Urinary bladder (tissue), 4 donors: ENCODE results near the gene HDHD3. TPM values are rescaled to one million over a fixed set of nuclear protein-coding genes. Genes with fewer than 3 reads are reported as not detected.
"Not testable (repeated sequence)": the region's sequence is repeated elsewhere in the genome, so short reads cannot be mapped to it uniquely, and the experiment has no call there.

Experiments used
- DNase-seq: peaks from one replicate; pipeline ENCODE4 v3.0.0-alpha.2; 2015; ENCODE audit errors: extremely low spot score
- H3K27ac ChIP-seq: one replicate; pipeline ENCODE4 v1.5.1; 2013; ENCODE audit warnings: low read depth, mild to moderate bottlenecking, moderate library complexity
- H3K36me3 ChIP-seq: one replicate; pipeline ENCODE4 v1.6.1; 2013; ENCODE audit warnings: mild to moderate bottlenecking, moderate library complexity; ENCODE audit not compliant: insufficient read depth
- H3K4me1 ChIP-seq: one replicate; pipeline ENCODE4 v1.6.1; 2013; ENCODE audit warnings: mild to moderate bottlenecking, moderate library complexity; ENCODE audit not compliant: insufficient read depth
- H3K4me3 ChIP-seq: one replicate; pipeline ENCODE4 v1.5.1; 2013; ENCODE audit warnings: low read depth, low read length
- WGBS: extraction: QIAGEN DNeasy Blood & Tissue Kit; methylation state at CpG from one replicate; pipeline ENCODE4 v1.1.7; 2013; 5-methylcytosine and 5-hydroxymethylcytosine counted together
- polyA plus RNA-seq: library from polyadenylated mRNA; stranded (reverse); fragments of 200-250 nt; gene quantifications from one replicate; pipeline ENCODE4 v1.2.3, GENCODE V29; 2013
- total RNA-seq: library from RNA; depleted of rRNA; stranded (reverse); fragments of >200 nt; gene quantifications from one replicate; pipeline ENCODE4 v1.2.3, GENCODE V29; 2014
- donor health status: healthy with polysubstance abuse.
- donor health status: healthy.

Gene HDHD3
- total and polyA plus RNA-seq, 2 donors = 5.1 to 32.2 TPM

- 84% methylated on average over 7 of the region's 7 CpGs for WGBS
- not testable (repeated sequence) for H3K27ac ChIP-seq, DNase-seq
Measured at GRCh38 chr9:113381441-113381840, 4.7 kb upstream of the HDHD3 start.

GRCh38 chr9:113380869-113381378 lies 4.1 kb upstream of the HDHD3 start:
- no peak for DNase-seq
- WGBS = 40% methylated on average over 1 of the region's 1 CpG
- no peaks in the 10 kb centered on the region for H3K4me1 ChIP-seq
- H3K27ac ChIP-seq = no peak overlapping the region
- H3K36me3 ChIP-seq = no peaks in the 10 kb centered on the region
- H3K4me3 ChIP-seq = no peak overlapping the region

More at GRCh38 chr9:113381441-113381840, 4.7 kb upstream of the HDHD3 start:
- not testable (repeated sequence) for H3K4me3 ChIP-seq, H3K4me1 ChIP-seq, H3K36me3 ChIP-seq

- 83% methylated on average over 2 of the region's 2 CpGs for WGBS
- H3K27ac ChIP-seq, DNase-seq, H3K36me3 ChIP-seq, H3K4me1 ChIP-seq, H3K4me3 ChIP-seq: not testable (repeated sequence)
Measured at GRCh38 chr9:113379829-113380210, 3.0 kb upstream of the HDHD3 start.

- H3K4me1 ChIP-seq, H3K27ac ChIP-seq, H3K36me3 ChIP-seq, H3K4me3 ChIP-seq, DNase-seq: not testable (repeated sequence)
- WGBS = 50% methylated on average over 24 of the region's 24 CpGs
Measured at GRCh38 chr9:113379094-113379828, 2.5 kb upstream of the HDHD3 start.

GRCh38 chr9:113375057-113376023 lies 1.4 kb downstream of the HDHD3 start:
- H3K4me3 ChIP-seq = no peak overlapping the region
- WGBS = 86% methylated on average over 6 of the region's 6 CpGs
- DNase-seq = no peak

GRCh38 chr9:113373676-113374392 lies 3.0 kb downstream of the HDHD3 start:
- WGBS = 90% methylated on average over 24 of the region's 24 CpGs
- peaks cover 4% of the 10 kb centered on the region for H3K36me3 ChIP-seq
- no peak overlapping the region for H3K27ac ChIP-seq
- no peak for DNase-seq
- no peak overlapping the region for H3K4me3 ChIP-seq
- no peaks in the 10 kb centered on the region for H3K4me1 ChIP-seq

More at GRCh38 chr9:113375057-113376023, 1.4 kb downstream of the HDHD3 start:
- Histone ChIP-seq H3K27ac (no peak overlapping the region), H3K36me3 (peaks cover 4% of the 10 kb centered on the region), H3K4me1 (no peaks in the 10 kb centered on the region)

GRCh38 chr9:113373256-113373655 lies 3.5 kb downstream of the HDHD3 start:
- Histone ChIP-seq H3K36me3 (peaks cover 4% of the 10 kb centered on the region), H3K4me3 (no peak overlapping the region), H3K27ac (no peak overlapping the region), H3K4me1 (no peaks in the 10 kb centered on the region)
- DNase-seq = no peak
- WGBS = 67% methylated on average over 3 of the region's 3 CpGs

- no peak for DNase-seq
- no peak overlapping the region for H3K27ac ChIP-seq
- no peak overlapping the region for H3K4me3 ChIP-seq
- H3K4me1 ChIP-seq = no peaks in the 10 kb centered on the region
- 90% methylated on average over 5 of the region's 5 CpGs for WGBS
- peaks cover 4% of the 10 kb centered on the region for H3K36me3 ChIP-seq
Measured at GRCh38 chr9:113372059-113372458, 4.7 kb downstream of the HDHD3 start.

- WGBS = 73% methylated on average over 8 of the region's 8 CpGs
- peaks cover 4% of the 10 kb centered on the region for H3K36me3 ChIP-seq
- H3K4me3 ChIP-seq = no peak overlapping the region
- H3K27ac ChIP-seq = no peak overlapping the region
- H3K4me1 ChIP-seq = no peaks in the 10 kb centered on the region
- DNase-seq = no peak
Measured at GRCh38 chr9:113370806-113371325, 5.9 kb downstream of the HDHD3 start.

GRCh38 chr9:113369855-113370140 lies 7.0 kb downstream of the HDHD3 start:
- H3K36me3 ChIP-seq = peaks cover 4% of the 10 kb centered on the region
- H3K4me1 ChIP-seq = no peaks in the 10 kb centered on the region
- H3K4me3 ChIP-seq = no peak overlapping the region
- 87% methylated on average over 11 of the region's 11 CpGs for WGBS
- no peak for DNase-seq
- H3K27ac ChIP-seq = no peak overlapping the region

- Histone ChIP-seq H3K4me3 (no peak overlapping the region), H3K4me1 (no peaks in the 10 kb centered on the region), H3K36me3 (peaks cover 4% of the 10 kb centered on the region), H3K27ac (no peak overlapping the region)
- WGBS = 77% methylated on average over 13 of the region's 13 CpGs
- DNase-seq = no peak
Measured at GRCh38 chr9:113368982-113369854, 7.6 kb downstream of the HDHD3 start.

- Histone ChIP-seq H3K4me1 (no peaks in the 10 kb centered on the region), H3K36me3 (peaks cover 1% of the 10 kb centered on the region), H3K4me3 (no peak overlapping the region), H3K27ac (no peak overlapping the region)
- no peak for DNase-seq
- 87% methylated on average over 5 of the region's 5 CpGs for WGBS
Measured at GRCh38 chr9:113368348-113368981, 8.3 kb downstream of the HDHD3 start.
